HL-60 (cell line): ENCODE data around the gene NTHL1.

Source experiments
- POLR2AphosphoS5 ChIP-seq: IDR thresholded peaks from 2 replicates; pipeline ENCODE4 v1.6.1; 2012; ENCODE audit warnings: low read depth
- TF ChIP-seq, protein P1 (sequence below): IDR thresholded peaks from one replicate; pipeline ENCODE4 v1.5.1; 2011; ENCODE audit warnings: low read length, control low read depth, inconsistent platforms; ENCODE audit not compliant: insufficient read depth

DNA sequence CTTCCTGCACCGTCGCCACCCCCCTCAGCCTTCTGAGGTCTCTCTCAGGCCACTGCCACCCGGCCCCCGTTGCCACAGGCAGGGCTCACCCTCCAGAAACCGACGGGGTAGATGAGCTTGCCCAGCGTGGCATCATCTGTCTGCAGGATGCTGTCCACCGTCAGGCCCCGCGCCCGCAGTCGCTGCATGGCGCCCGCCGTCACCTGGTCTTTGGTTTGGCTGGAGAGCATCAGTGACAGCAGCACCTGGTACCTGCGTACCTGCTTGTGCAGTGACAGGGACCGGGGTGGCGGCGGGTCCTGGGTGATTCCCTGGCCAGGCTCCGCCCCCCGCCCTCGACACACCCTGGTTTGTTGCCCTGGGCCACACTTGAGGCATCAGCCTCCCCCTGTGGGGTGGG is 3.1 kb downstream of the NTHL1 start:
- TF ChIP-seq, protein P1, sequence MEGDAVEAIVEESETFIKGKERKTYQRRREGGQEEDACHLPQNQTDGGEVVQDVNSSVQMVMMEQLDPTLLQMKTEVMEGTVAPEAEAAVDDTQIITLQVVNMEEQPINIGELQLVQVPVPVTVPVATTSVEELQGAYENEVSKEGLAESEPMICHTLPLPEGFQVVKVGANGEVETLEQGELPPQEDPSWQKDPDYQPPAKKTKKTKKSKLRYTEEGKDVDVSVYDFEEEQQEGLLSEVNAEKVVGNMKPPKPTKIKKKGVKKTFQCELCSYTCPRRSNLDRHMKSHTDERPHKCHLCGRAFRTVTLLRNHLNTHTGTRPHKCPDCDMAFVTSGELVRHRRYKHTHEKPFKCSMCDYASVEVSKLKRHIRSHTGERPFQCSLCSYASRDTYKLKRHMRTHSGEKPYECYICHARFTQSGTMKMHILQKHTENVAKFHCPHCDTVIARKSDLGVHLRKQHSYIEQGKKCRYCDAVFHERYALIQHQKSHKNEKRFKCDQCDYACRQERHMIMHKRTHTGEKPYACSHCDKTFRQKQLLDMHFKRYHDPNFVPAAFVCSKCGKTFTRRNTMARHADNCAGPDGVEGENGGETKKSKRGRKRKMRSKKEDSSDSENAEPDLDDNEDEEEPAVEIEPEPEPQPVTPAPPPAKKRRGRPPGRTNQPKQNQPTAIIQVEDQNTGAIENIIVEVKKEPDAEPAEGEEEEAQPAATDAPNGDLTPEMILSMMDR = no peak
- no peak for TF ChIP-seq POLR2AphosphoS5
